A549 (cell line): ENCODE data around the gene DUOX2. TPM values are rescaled to one million over a fixed set of nuclear protein-coding genes. Genes with fewer than 3 reads are reported as not detected.

Experiments used
- ATAC-seq, 2 experiments: fragments of 200-7000 bp in 1 of 2; fragments of >200 bp in 1 of 2; cut with Nextera tagmentation in 1 of 2; cut with Tn5 transposase in 1 of 2; 3 replicates each; pipeline versions ENCODE4 v1.8.0 to v1.9.1; 2018 to 2020; ENCODE audit warnings: mild to moderate bottlenecking in 1 of 2, moderate library complexity in 1 of 2
- CTCF ChIA-PET: fragments of 300-600 bp; sonication (Branson Sonifier 250); formaldehyde crosslinking; extraction: SDS; loops from one replicate; lab custom pipeline; 2021; ENCODE audit warnings: antibody characterized with exemption, inconsistent platforms; lab: Yijun Ruan, JAX
- POLR2A ChIA-PET: fragments of 350-600 bp; formaldehyde crosslinking; extraction: SDS; loops from one replicate; lab custom pipeline; 2021; ENCODE audit warnings: antibody characterized with exemption, inconsistent platforms; lab: Yijun Ruan, JAX
- DNase-seq, 2 experiments: peaks; one replicate each; pipeline versions ENCODE4 v3.0.0 to v3.0.0-alpha.2; 2011 to 2016; ENCODE audit warnings: low read depth in 1 of 2, low spot score in 1 of 2
- FAIRE-seq: peaks from 2 replicates; lab custom pipeline; 2011; peaks lifted over from hg19 to GRCh38; lab: Jason Lieb, UNC
- H3K27ac ChIP-seq, 2 experiments: fragments of >200 bp; sonication (Bioruptor Twin); formaldehyde crosslinking; 3 replicates each; pipeline ENCODE4 v1.5.1; 2016 to 2017
- H3K4me1 ChIP-seq: fragments of >200 bp; sonication (Bioruptor Twin); formaldehyde crosslinking; 3 replicates; pipeline ENCODE4 v1.6.1; 2016
- H3K4me2 ChIP-seq: fragments of >200 bp; sonication (Bioruptor Twin); formaldehyde crosslinking; 3 replicates; pipeline ENCODE4 v1.6.1; 2016
- H3K4me3 ChIP-seq: fragments of >200 bp; sonication (Bioruptor Twin); formaldehyde crosslinking; 3 replicates; pipeline ENCODE4 v1.5.1; 2016
- H3K9me3 ChIP-seq: fragments of >200 bp; sonication (Bioruptor Twin); formaldehyde crosslinking; 3 replicates; pipeline ENCODE4 v1.6.1; 2016
- BHLHE40 ChIP-seq: IDR thresholded peaks from 2 replicates; pipeline ENCODE4 v1.6.1; 2012; ENCODE audit warnings: low read depth, low read length, inconsistent platforms
- CBX2 ChIP-seq: fragments of 200-600 bp; sonication (generic); IDR thresholded peaks from 2 replicates; pipeline ENCODE4 v1.6.1; 2016; ENCODE audit warnings: low read depth, mild to moderate bottlenecking, borderline replicate concordance
- CBX8 ChIP-seq: fragments of 200-600 bp; sonication (generic); IDR thresholded peaks from 2 replicates; pipeline ENCODE4 v1.6.1; 2016
- CEBPB ChIP-seq, 2 experiments: fragments of >200 bp in 1 of 2; sonication (Bioruptor Twin) in 1 of 2; formaldehyde crosslinking in 1 of 2; IDR thresholded peaks; 2 replicates each; pipeline ENCODE4 v1.6.1; 2012 to 2016
- EP300 ChIP-seq, 2 experiments: fragments of >200 bp; sonication (Bioruptor Twin); formaldehyde crosslinking; IDR thresholded peaks; 2 replicates in 1 of 2; 3 replicates in 1 of 2; pipeline ENCODE4 v1.6.1; 2016 to 2017
- ESRRA ChIP-seq: fragments of 150-350 bp; IDR thresholded peaks from 2 replicates; pipeline ENCODE4 v1.6.1; 2014; ENCODE audit warnings: mild to moderate bottlenecking, low read length, borderline replicate concordance
- HEYL ChIP-seq: fragments of 250-450 bp; sonication (Bioruptor Pico); IDR thresholded peaks from 2 replicates; pipeline ENCODE4 v1.8.0; 2021; ENCODE audit warnings: mild to moderate bottlenecking, moderate library complexity
- HOXA7 ChIP-seq: fragments of 250-450 bp; sonication (Bioruptor Pico); IDR thresholded peaks from 2 replicates; pipeline ENCODE4 v1.5.0; 2020; ENCODE audit warnings: mild to moderate bottlenecking, moderate library complexity
- KDM5A ChIP-seq: fragments of 200-600 bp; sonication (generic); IDR thresholded peaks from 2 replicates; pipeline ENCODE4 v1.6.1; 2016; ENCODE audit warnings: antibody characterized with exemption, mild to moderate bottlenecking
- POLR2AphosphoS2 ChIP-seq: conservative IDR thresholded peaks from 2 replicates; pipeline ENCODE4 v1.6.1; 2012; ENCODE audit warnings: low read length, improper control_type of control experiment, inconsistent platforms
- RAD21 ChIP-seq, 2 experiments: fragments of >200 bp in 1 of 2; sonication (Bioruptor Twin) in 1 of 2; formaldehyde crosslinking in 1 of 2; IDR thresholded peaks in 1 of 2; conservative IDR thresholded peaks in 1 of 2; 2 replicates in 1 of 2; 3 replicates in 1 of 2; pipeline ENCODE4 v1.6.1; 2012 to 2018; ENCODE audit warnings: inconsistent platforms in 1 of 2
- SMC3 ChIP-seq: fragments of >200 bp; sonication (Bioruptor Twin); formaldehyde crosslinking; IDR thresholded peaks from 3 replicates; pipeline ENCODE4 v1.6.1; 2018; ENCODE audit warnings: inconsistent platforms
- TFCP2L1 ChIP-seq: fragments of 250-450 bp; sonication (Bioruptor Pico); IDR thresholded peaks from 2 replicates; pipeline ENCODE4 v1.5.0; 2021; ENCODE audit warnings: mild to moderate bottlenecking
- TP53 ChIP-seq: fragments of 250-450 bp; sonication (Bioruptor Pico); IDR thresholded peaks from 2 replicates; pipeline ENCODE4 v1.5.0; 2021; ENCODE audit warnings: mild to moderate bottlenecking, moderate library complexity
- USF2 ChIP-seq: fragments of 450-650 bp; IDR thresholded peaks from 2 replicates; pipeline ENCODE4 v1.6.1; 2014; ENCODE audit warnings: antibody characterized with exemption
- WGBS: methylation state at CpG from one replicate; pipeline ENCODE4 v1.1.6; 2017; ENCODE audit errors: missing lambda C conversion rate; 5-methylcytosine and 5-hydroxymethylcytosine counted together
- polyA plus RNA-seq, 4 experiments: library from polyadenylated mRNA; depleted of rRNA in 3 of 4; stranded (reverse); fragments of >200 nt; fragmentation: RNase III in 1 of 4; extraction: RNeasy Plus Mini Kit Qiagen cat#74134 plus additional on column Dnase treatment in 1 of 4; gene quantifications; 2 replicates in 3 of 4; 3 replicates in 1 of 4; pipeline ENCODE4 v1.2.3, GENCODE V29; 2011 to 2017
- TF ChIP-seq, protein P1 (sequence below): fragments of >200 bp; sonication (Bioruptor Twin); formaldehyde crosslinking; IDR thresholded peaks from 3 replicates; pipeline ENCODE4 v1.6.1; 2016
- TF ChIP-seq, protein P2 (sequence below): fragments of 250-450 bp; sonication (Bioruptor Pico); IDR thresholded peaks from 2 replicates; pipeline ENCODE4 v1.5.0; 2021; ENCODE audit warnings: mild to moderate bottlenecking, moderate library complexity, borderline replicate concordance
- TF ChIP-seq, protein P3 (sequence below): fragments of 200-600 bp; sonication (generic); IDR thresholded peaks from 2 replicates; pipeline ENCODE4 v1.6.1; 2016; ENCODE audit warnings: antibody characterized with exemption, mild to moderate bottlenecking, moderate library complexity
- TF ChIP-seq, protein P4 (sequence below): fragments of 150-350 bp; IDR thresholded peaks from 2 replicates; pipeline ENCODE4 v1.6.1; 2014; ENCODE audit warnings: low read depth, mild to moderate bottlenecking, low read length

Gene DUOX2
- polyA plus RNA-seq, 2 of the 4 experiments (the other 2 are of a cell fraction), result 0.05 to 0.06 TPM

- Histone ChIP-seq H3K4me2 (no peak overlapping the region), H3K9me3 (no peaks in the 10 kb centered on the region), H3K4me3 (no peak overlapping the region), H3K4me1 (no peaks in the 10 kb centered on the region), H3K27ac (no peak overlapping the region)
- WGBS, result 70% methylated on average over 15 of the region's 23 CpGs
- CTCF ChIA-PET, result no interaction called here
- FAIRE-seq, result no peak
- POLR2A ChIA-PET, result no interaction called here
- TF ChIP-seq RAD21 (conservative IDR thresholded peaks at IDR 0.05 in 1 of 2, IDR thresholded peaks at IDR 0.05 in 1 of 2) (no peak), BHLHE40 (no peak), CEBPB (IDR thresholded peaks at IDR 0.05) (no peak), HOXA7 (CRISPR knock-in tag) (no peak)
- TF ChIP-seq, protein P1, sequence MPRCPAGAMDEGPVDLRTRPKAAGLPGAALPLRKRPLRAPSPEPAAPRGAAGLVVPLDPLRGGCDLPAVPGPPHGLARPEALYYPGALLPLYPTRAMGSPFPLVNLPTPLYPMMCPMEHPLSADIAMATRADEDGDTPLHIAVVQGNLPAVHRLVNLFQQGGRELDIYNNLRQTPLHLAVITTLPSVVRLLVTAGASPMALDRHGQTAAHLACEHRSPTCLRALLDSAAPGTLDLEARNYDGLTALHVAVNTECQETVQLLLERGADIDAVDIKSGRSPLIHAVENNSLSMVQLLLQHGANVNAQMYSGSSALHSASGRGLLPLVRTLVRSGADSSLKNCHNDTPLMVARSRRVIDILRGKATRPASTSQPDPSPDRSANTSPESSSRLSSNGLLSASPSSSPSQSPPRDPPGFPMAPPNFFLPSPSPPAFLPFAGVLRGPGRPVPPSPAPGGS, result no peak
- no peak for DNase-seq
- ATAC-seq, result no peak
These were observed 14.3 kb downstream of the DUOX2 start for GRCh38 chr15:45099549-45100165.

DNA sequence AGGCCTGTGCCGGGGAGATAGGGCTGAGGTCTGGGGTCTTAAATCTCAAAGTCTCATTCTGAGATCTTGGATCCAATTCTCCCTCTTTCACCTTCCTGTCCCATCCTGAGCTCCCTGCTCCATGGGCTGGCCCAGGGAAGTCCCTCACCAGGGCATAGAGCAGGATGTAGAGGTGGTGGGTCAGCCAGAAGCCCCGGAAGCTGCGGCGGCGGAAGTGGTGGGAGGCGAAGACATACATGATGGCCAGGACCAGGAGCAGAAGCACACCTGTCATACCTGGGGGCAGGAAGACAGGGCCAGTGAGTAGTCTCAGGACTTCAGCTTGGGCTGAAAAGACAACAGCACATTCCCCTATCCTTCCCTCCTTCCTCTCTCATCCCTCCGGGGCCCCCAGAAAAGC lies 16.5 kb downstream of the DUOX2 start:
- Histone ChIP-seq H3K4me1 (no peaks in the 10 kb centered on the region), H3K4me3 (no peak overlapping the region), H3K9me3 (no peaks in the 10 kb centered on the region), H3K27ac (no peak overlapping the region), H3K4me2 (no peak overlapping the region)
- CTCF ChIA-PET, result interaction anchor here (0.9 to 1.6 kb wide), 3 partner anchors 10 to 21 kb away, joined by 3 to 7 read pairs (median 4); no protein-coding TSS in a partner anchor
- no peak for DNase-seq
- POLR2A ChIA-PET, result no interaction called here
- FAIRE-seq, result no peak
- WGBS, result 94% methylated on average over 5 of the region's 7 CpGs
- no peak for TF ChIP-seq CEBPB (IDR thresholded peaks at IDR 0.05)
- no peak for TF ChIP-seq TFCP2L1 (CRISPR knock-in tag)
- TF ChIP-seq USF2, result no peak
- TF ChIP-seq SMC3, result no peak
- TF ChIP-seq, protein P2, sequence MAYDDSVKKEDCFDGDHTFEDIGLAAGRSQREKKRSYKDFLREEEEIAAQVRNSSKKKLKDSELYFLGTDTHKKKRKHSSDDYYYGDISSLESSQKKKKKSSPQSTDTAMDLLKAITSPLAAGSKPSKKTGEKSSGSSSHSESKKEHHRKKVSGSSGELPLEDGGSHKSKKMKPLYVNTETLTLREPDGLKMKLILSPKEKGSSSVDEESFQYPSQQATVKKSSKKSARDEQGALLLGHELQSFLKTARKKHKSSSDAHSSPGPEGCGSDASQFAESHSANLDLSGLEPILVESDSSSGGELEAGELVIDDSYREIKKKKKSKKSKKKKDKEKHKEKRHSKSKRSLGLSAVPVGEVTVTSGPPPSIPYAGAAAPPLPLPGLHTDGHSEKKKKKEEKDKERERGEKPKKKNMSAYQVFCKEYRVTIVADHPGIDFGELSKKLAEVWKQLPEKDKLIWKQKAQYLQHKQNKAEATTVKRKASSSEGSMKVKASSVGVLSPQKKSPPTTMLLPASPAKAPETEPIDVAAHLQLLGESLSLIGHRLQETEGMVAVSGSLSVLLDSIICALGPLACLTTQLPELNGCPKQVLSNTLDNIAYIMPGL (CRISPR knock-in tag), result no peak
- ATAC-seq, result no peak

DNA sequence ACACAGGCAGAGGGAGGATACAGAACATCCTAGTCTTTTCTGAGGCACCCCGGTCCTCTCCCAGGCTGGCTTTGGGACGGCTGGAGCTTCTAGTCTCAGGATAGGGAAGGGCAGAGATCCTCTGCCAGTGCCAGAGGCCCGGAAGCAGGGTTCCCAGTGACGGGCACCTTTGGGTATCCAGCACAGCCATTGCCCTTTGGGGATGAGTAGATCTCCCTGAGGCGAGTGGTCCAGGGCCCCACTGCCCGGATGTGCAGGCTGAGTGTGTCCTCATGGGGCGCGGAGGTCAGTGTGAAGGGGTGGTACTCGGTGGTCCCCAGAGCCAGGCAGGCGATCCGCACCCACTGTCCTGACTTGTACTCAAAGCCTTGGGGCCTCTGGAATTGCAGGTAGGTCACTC lies 18.3 kb downstream of the DUOX2 start:
- Histone ChIP-seq H3K9me3 (no peaks in the 10 kb centered on the region), H3K4me3 (no peak overlapping the region), H3K4me2 (no peak overlapping the region), H3K4me1 (peaks cover 4% of the 10 kb centered on the region; the same call in 1 of the 3 replicates), H3K27ac (no peak overlapping the region)
- ChIA-PET CTCF (no interaction called here), POLR2A (no interaction called here)
- WGBS, result 30% methylated on average over 4 of the region's 11 CpGs
- FAIRE-seq, result no peak
- no peak for DNase-seq
- ATAC-seq, result no peak
- TF ChIP-seq TP53 (CRISPR knock-in tag) (no peak), POLR2AphosphoS2 (no peak), EP300 (IDR thresholded peaks at IDR 0.05) (no peak), ESRRA (no peak), KDM5A (no peak), USF2 (no peak), CBX8 (no peak), HEYL (no peak), CBX2 (no peak)
- TF ChIP-seq, protein P3, sequence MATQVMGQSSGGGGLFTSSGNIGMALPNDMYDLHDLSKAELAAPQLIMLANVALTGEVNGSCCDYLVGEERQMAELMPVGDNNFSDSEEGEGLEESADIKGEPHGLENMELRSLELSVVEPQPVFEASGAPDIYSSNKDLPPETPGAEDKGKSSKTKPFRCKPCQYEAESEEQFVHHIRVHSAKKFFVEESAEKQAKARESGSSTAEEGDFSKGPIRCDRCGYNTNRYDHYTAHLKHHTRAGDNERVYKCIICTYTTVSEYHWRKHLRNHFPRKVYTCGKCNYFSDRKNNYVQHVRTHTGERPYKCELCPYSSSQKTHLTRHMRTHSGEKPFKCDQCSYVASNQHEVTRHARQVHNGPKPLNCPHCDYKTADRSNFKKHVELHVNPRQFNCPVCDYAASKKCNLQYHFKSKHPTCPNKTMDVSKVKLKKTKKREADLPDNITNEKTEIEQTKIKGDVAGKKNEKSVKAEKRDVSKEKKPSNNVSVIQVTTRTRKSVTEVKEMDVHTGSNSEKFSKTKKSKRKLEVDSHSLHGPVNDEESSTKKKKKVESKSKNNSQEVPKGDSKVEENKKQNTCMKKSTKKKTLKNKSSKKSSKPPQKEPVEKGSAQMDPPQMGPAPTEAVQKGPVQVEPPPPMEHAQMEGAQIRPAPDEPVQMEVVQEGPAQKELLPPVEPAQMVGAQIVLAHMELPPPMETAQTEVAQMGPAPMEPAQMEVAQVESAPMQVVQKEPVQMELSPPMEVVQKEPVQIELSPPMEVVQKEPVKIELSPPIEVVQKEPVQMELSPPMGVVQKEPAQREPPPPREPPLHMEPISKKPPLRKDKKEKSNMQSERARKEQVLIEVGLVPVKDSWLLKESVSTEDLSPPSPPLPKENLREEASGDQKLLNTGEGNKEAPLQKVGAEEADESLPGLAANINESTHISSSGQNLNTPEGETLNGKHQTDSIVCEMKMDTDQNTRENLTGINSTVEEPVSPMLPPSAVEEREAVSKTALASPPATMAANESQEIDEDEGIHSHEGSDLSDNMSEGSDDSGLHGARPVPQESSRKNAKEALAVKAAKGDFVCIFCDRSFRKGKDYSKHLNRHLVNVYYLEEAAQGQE, result no peak
- TF ChIP-seq, protein P4, sequence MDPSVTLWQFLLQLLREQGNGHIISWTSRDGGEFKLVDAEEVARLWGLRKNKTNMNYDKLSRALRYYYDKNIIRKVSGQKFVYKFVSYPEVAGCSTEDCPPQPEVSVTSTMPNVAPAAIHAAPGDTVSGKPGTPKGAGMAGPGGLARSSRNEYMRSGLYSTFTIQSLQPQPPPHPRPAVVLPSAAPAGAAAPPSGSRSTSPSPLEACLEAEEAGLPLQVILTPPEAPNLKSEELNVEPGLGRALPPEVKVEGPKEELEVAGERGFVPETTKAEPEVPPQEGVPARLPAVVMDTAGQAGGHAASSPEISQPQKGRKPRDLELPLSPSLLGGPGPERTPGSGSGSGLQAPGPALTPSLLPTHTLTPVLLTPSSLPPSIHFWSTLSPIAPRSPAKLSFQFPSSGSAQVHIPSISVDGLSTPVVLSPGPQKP, result no peak
- TF ChIP-seq, protein P2 (CRISPR knock-in tag), result no peak
